SK-N-SH treated with all-trans-retinoic acid at 6 μM for 48 hours (cell line): Measurements from ENCODE around the gene DNAJC10.

Experiments
- ATAC-seq: fragments of 200-7000 bp; cut with Tn5 transposase; 3 replicates; pipeline ENCODE4 v1.9.1; 2020; ENCODE audit warnings: mild to moderate bottlenecking, moderate library complexity
- GLIS3 ChIP-seq: fragments of 250-450 bp; sonication (Bioruptor Pico); IDR thresholded peaks from 2 replicates; pipeline ENCODE4 v1.5.0; 2020; ENCODE audit warnings: mild to moderate bottlenecking, moderate library complexity
- PATZ1 ChIP-seq: fragments of 250-450 bp; sonication (Bioruptor Pico); IDR thresholded peaks from 2 replicates; pipeline ENCODE4 v1.8.0; 2020; ENCODE audit warnings: mild to moderate bottlenecking, moderate library complexity, borderline replicate concordance
- RARB ChIP-seq: fragments of 250-450 bp; sonication (Bioruptor Pico); IDR thresholded peaks from 2 replicates; pipeline ENCODE4 v1.8.0; 2021; ENCODE audit warnings: mild to moderate bottlenecking, moderate library complexity
- TOX ChIP-seq: fragments of 250-450 bp; sonication (Bioruptor Pico); IDR thresholded peaks from 2 replicates; pipeline ENCODE4 v1.8.0; 2021; ENCODE audit warnings: mild to moderate bottlenecking, moderate library complexity, borderline replicate concordance
- ZFP3 ChIP-seq: fragments of 250-450 bp; sonication (Bioruptor Pico); IDR thresholded peaks from 2 replicates; pipeline ENCODE4 v1.5.0; 2020; ENCODE audit warnings: mild to moderate bottlenecking, moderate library complexity
- ZFP30 ChIP-seq: fragments of 450-650 bp; formaldehyde crosslinking; IDR thresholded peaks from 2 replicates; pipeline ENCODE4 v1.5.0; 2022; ENCODE audit warnings: mild to moderate bottlenecking, moderate library complexity

DNAJC10 gene

GRCh38 chr2:182834293-182834692 is 118.2 kb downstream of the DNAJC10 start (continued):
- no peak for TF ChIP-seq PATZ1 (CRISPR knock-in tag)
- TF ChIP-seq ZFP30 = no peak
- TF ChIP-seq RARB (CRISPR knock-in tag) = no peak

- TF ChIP-seq ZFP3 (CRISPR knock-in tag) = no peak
- TF ChIP-seq GLIS3 (CRISPR knock-in tag) = no peak
- no peak for TF ChIP-seq TOX
- no peak for ATAC-seq
Measured at GRCh38 chr2:182836451-182836850, 120.4 kb downstream of the DNAJC10 start.
